Ascending aorta (tissue), 2 donors: ENCODE measurements around the gene DENND5B. TPM values are rescaled to one million over a fixed set of nuclear protein-coding genes. Genes with fewer than 3 reads are reported as not detected.
A peak's percentile ranks its signal among the peaks of the same experiment; 100 is the strongest.

Experiments
- DNase-seq, 2 donors: peaks; one replicate each; pipeline ENCODE4 v3.0.0-alpha.2; 2019; ENCODE audit warnings: low spot score in 2 of 2
- H3K27ac ChIP-seq, 2 donors: fragments of 200-600 bp; sonication (generic); one replicate each; pipeline ENCODE4 v1.5.1; 2016 to 2017; ENCODE audit warnings: mild to moderate bottlenecking in 1 of 2
- H3K27me3 ChIP-seq: fragments of 200-600 bp; sonication (generic); one replicate; pipeline ENCODE4 v1.5.1; 2017
- H3K36me3 ChIP-seq, 2 donors: fragments of 200-600 bp; sonication (generic); one replicate each; pipeline ENCODE4 v1.5.1; 2016
- H3K4me1 ChIP-seq, 2 donors: fragments of 200-600 bp; sonication (generic); one replicate each; pipeline ENCODE4 v1.5.1; 2016 to 2017; ENCODE audit warnings: mild to moderate bottlenecking in 1 of 2
- H3K4me3 ChIP-seq, 2 donors: fragments of 200-600 bp; sonication (generic); one replicate each; pipeline ENCODE4 v1.5.1; 2016 to 2017; ENCODE audit warnings: mild to moderate bottlenecking in 1 of 2
- H3K9me3 ChIP-seq, 2 donors: fragments of 200-600 bp; sonication (generic); one replicate each; pipeline ENCODE4 v1.5.1; 2016
- CTCF ChIP-seq, 3 experiments: fragments of 200-600 bp in 2 of 3; fragments of 450-650 bp in 1 of 3; sonication (generic) in 2 of 3; IDR thresholded peaks; one replicate each; pipeline ENCODE4 v1.5.1; 2016 to 2019; ENCODE audit warnings: antibody characterized with exemption in 3 of 3, mild to moderate bottlenecking in 1 of 3, moderate library complexity in 1 of 3
- intact Hi-C: fragments of 100-400 bp; cut with DNase I; formaldehyde crosslinking; loops from one replicate; pipeline ENCODE4 v1.15.1; 2023
- total RNA-seq: library from RNA; depleted of rRNA; stranded (reverse); fragments of >200 nt; gene quantifications from one replicate; pipeline ENCODE4 v1.1.0, GENCODE V29; 2016

Gene DENND5B
- total RNA-seq, 1 donor from 2014 or later: 4.7 TPM

- no peaks in the 10 kb centered on the region for H3K27me3 ChIP-seq
- H3K36me3 ChIP-seq: no peaks in the 10 kb centered on the region
- DNase-seq: peak; percentile 42 to 91
- no peak for TF ChIP-seq CTCF (IDR thresholded peaks at IDR 0.05)
- H3K4me3 ChIP-seq: peak overlapping the region; percentile 78 to 95
- intact Hi-C loops: loop anchor here (2.0 to 5.0 kb wide), 6 partner anchors 47 to 265 kb away; partner anchors contain the start of gene AMN1
- peaks cover 0 to 11% of the 10 kb centered on the region in 2 donors for H3K4me1 ChIP-seq
- no peaks in the 10 kb centered on the region for H3K9me3 ChIP-seq
- H3K27ac ChIP-seq: peak overlapping the region; percentile 95 to 96
Measured at GRCh38 chr12:31589904-31590641, 863 bp downstream of the DENND5B start.

- no peak for TF ChIP-seq CTCF (IDR thresholded peaks at IDR 0.05)
Measured at GRCh38 chr12:31589598-31589903, 1.4 kb downstream of the DENND5B start.

GRCh38 chr12:31588976-31589375 is 2.0 kb downstream of the DENND5B start:
- no peak for DNase-seq
- Histone ChIP-seq H3K27ac (peak overlapping the region; percentile 95 to 96), H3K27me3 (no peaks in the 10 kb centered on the region), H3K9me3 (no peaks in the 10 kb centered on the region), H3K4me1 (peaks cover 0 to 11% of the 10 kb centered on the region in 2 donors), H3K36me3 (no peaks in the 10 kb centered on the region), H3K4me3 (peak overlapping the region; percentile 78 to 95)
- no peak for TF ChIP-seq CTCF (IDR thresholded peaks at IDR 0.05)
- intact Hi-C loops: loop anchor here (5.0 kb wide), 1 partner anchor 72 kb away; no protein-coding TSS in a partner anchor

More at GRCh38 chr12:31589598-31589903, 1.4 kb downstream of the DENND5B start:
- H3K4me3 ChIP-seq: peak overlapping the region; percentile 78 to 95
- no peaks in the 10 kb centered on the region for H3K9me3 ChIP-seq
- no peaks in the 10 kb centered on the region for H3K27me3 ChIP-seq
- peaks cover 0 to 11% of the 10 kb centered on the region in 2 donors for H3K4me1 ChIP-seq
- peak overlapping the region; percentile 95 to 96 for H3K27ac ChIP-seq
- no peak for DNase-seq
- intact Hi-C loops: loop anchor here (5.0 kb wide), 1 partner anchor 72 kb away; no protein-coding TSS in a partner anchor
- H3K36me3 ChIP-seq: no peaks in the 10 kb centered on the region

GRCh38 chr12:31586728-31587127 is 4.2 kb downstream of the DENND5B start:
- intact Hi-C loops: loop anchor here (5.0 kb wide), 1 partner anchor 69 kb away; no protein-coding TSS in a partner anchor
- no peak overlapping the region for H3K4me3 ChIP-seq
- H3K9me3 ChIP-seq: no peaks in the 10 kb centered on the region
- no peaks in the 10 kb centered on the region for H3K27me3 ChIP-seq
- no peaks in the 10 kb centered on the region for H3K36me3 ChIP-seq
- H3K4me1 ChIP-seq: peaks cover 0 to 7% of the 10 kb centered on the region in 2 donors
- H3K27ac ChIP-seq: no peak overlapping the region
- DNase-seq: no peak
- no peak for TF ChIP-seq CTCF (IDR thresholded peaks at IDR 0.05)

- Histone ChIP-seq H3K4me3 (no peak overlapping the region), H3K9me3 (no peaks in the 10 kb centered on the region), H3K4me1 (peaks cover 0 to 7% of the 10 kb centered on the region in 2 donors), H3K27ac (no peak overlapping the region), H3K36me3 (no peaks in the 10 kb centered on the region), H3K27me3 (no peaks in the 10 kb centered on the region)
- intact Hi-C loops: loop anchor here (5.0 kb wide), 1 partner anchor 69 kb away; no protein-coding TSS in a partner anchor
- DNase-seq: no peak
- TF ChIP-seq CTCF (IDR thresholded peaks at IDR 0.05): no peak
Measured at GRCh38 chr12:31585895-31586294, 5.0 kb downstream of the DENND5B start.
